ENCODE measurements around the gene MOGAT3. TPM values are rescaled to one million over a fixed set of nuclear protein-coding genes. Genes with fewer than 3 reads are reported as not detected.

Gene MOGAT3
- total and polyA plus RNA-seq, 9 of the 15 experiments (the other 6 are each of a cell fraction or from before 2014, with no cell fraction given): 0.07 to 0.17 (median 0.13) TPM; not detected in 6

DNA sequence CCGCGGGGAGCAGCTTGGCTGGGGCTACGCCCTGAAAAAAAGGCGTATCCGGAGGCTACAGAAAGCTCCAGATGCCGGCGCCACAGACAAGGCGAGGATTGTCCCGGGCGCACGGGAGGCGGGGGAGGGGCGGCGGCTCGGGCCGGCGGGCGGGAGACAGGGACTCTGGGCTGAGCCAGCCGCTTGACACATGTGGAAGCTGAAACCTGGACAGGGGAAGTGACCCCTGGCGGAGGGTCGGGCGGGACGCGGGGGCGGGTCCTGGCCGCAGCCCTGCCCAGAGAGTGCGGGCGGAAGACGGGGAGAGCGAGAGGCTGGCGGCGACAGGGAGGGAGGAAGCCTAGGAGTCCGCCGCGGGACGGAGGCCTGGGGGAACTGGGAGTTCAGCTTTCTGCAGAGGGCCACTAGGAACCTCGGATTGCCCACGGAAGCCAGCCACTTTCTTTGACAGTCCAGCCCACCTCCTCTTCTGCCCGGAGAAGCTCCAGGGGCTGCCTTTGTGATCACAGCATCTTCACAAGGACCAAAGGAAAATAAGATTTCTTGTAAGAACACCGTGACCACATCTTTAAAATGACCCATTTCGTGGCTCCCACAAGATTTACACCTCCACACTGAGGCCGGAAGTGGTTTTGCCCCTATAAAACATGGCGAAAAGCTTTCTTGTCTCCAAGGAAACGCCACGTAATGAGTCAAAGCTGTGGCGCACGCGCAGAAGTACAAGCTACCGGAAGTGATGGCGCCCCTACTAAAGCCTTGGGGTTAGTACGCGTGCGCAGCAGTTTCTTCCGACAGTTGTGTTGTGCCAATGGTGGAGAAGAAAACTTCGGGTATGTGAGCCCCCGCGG lies 16.8 kb upstream of the MOGAT3 start, which contains the start of the genes PLOD3 and ZNHIT1 (continued):
- TF ChIP-seq FOXP1 (CRISPR knock-in tag; IDR thresholded peaks at IDR 0.05) (no peak), POLR2G (IDR thresholded peaks at IDR 0.05; ENCODE audit: low read depth, low read length) (peak; percentile 89), POU5F1 (IDR thresholded peaks at IDR 0.05; ENCODE audit: borderline replicate concordance, low read depth, low read length, partially characterized antibody) (no peak), FOXK1 (CRISPR knock-in tag; IDR thresholded peaks at IDR 0.05; ENCODE audit: borderline replicate concordance) (no peak), VEZF1 (CRISPR knock-in tag; IDR thresholded peaks at IDR 0.05) (peak; percentile 83), ZNF316 (IDR thresholded peaks at IDR 0.05) (peak; percentile 42; the same call in 1 of the 2 replicates), HDAC3 (IDR thresholded peaks at IDR 0.05; ENCODE audit: borderline replicate concordance, partially characterized antibody) (no peak), CREB1 (IDR thresholded peaks at IDR 0.05) (peak; percentile 45; the same call in 1 of the 2 replicates), CREB1 (CRISPR knock-in tag; IDR thresholded peaks at IDR 0.05) (peak; percentile 11), CBFA2T3 (IDR thresholded peaks at IDR 0.05) (peak; percentile 36; the same call in 1 of the 2 replicates), NFATC3 (IDR thresholded peaks at IDR 0.05) (no peak), PHB2 (IDR thresholded peaks at IDR 0.05; ENCODE audit: low read depth) (no peak), RBFOX2 (IDR thresholded peaks at IDR 0.05; ENCODE audit: low read depth, low read length) (peak; percentile 83), DPF2 (IDR thresholded peaks at IDR 0.05) (no peak), SPI1 (IDR thresholded peaks at IDR 0.05; ENCODE audit: borderline replicate concordance, low read depth, low read length) (peak; percentile 69; the same call in 1 of the 2 replicates)
- TF ChIP-seq, protein P1, sequence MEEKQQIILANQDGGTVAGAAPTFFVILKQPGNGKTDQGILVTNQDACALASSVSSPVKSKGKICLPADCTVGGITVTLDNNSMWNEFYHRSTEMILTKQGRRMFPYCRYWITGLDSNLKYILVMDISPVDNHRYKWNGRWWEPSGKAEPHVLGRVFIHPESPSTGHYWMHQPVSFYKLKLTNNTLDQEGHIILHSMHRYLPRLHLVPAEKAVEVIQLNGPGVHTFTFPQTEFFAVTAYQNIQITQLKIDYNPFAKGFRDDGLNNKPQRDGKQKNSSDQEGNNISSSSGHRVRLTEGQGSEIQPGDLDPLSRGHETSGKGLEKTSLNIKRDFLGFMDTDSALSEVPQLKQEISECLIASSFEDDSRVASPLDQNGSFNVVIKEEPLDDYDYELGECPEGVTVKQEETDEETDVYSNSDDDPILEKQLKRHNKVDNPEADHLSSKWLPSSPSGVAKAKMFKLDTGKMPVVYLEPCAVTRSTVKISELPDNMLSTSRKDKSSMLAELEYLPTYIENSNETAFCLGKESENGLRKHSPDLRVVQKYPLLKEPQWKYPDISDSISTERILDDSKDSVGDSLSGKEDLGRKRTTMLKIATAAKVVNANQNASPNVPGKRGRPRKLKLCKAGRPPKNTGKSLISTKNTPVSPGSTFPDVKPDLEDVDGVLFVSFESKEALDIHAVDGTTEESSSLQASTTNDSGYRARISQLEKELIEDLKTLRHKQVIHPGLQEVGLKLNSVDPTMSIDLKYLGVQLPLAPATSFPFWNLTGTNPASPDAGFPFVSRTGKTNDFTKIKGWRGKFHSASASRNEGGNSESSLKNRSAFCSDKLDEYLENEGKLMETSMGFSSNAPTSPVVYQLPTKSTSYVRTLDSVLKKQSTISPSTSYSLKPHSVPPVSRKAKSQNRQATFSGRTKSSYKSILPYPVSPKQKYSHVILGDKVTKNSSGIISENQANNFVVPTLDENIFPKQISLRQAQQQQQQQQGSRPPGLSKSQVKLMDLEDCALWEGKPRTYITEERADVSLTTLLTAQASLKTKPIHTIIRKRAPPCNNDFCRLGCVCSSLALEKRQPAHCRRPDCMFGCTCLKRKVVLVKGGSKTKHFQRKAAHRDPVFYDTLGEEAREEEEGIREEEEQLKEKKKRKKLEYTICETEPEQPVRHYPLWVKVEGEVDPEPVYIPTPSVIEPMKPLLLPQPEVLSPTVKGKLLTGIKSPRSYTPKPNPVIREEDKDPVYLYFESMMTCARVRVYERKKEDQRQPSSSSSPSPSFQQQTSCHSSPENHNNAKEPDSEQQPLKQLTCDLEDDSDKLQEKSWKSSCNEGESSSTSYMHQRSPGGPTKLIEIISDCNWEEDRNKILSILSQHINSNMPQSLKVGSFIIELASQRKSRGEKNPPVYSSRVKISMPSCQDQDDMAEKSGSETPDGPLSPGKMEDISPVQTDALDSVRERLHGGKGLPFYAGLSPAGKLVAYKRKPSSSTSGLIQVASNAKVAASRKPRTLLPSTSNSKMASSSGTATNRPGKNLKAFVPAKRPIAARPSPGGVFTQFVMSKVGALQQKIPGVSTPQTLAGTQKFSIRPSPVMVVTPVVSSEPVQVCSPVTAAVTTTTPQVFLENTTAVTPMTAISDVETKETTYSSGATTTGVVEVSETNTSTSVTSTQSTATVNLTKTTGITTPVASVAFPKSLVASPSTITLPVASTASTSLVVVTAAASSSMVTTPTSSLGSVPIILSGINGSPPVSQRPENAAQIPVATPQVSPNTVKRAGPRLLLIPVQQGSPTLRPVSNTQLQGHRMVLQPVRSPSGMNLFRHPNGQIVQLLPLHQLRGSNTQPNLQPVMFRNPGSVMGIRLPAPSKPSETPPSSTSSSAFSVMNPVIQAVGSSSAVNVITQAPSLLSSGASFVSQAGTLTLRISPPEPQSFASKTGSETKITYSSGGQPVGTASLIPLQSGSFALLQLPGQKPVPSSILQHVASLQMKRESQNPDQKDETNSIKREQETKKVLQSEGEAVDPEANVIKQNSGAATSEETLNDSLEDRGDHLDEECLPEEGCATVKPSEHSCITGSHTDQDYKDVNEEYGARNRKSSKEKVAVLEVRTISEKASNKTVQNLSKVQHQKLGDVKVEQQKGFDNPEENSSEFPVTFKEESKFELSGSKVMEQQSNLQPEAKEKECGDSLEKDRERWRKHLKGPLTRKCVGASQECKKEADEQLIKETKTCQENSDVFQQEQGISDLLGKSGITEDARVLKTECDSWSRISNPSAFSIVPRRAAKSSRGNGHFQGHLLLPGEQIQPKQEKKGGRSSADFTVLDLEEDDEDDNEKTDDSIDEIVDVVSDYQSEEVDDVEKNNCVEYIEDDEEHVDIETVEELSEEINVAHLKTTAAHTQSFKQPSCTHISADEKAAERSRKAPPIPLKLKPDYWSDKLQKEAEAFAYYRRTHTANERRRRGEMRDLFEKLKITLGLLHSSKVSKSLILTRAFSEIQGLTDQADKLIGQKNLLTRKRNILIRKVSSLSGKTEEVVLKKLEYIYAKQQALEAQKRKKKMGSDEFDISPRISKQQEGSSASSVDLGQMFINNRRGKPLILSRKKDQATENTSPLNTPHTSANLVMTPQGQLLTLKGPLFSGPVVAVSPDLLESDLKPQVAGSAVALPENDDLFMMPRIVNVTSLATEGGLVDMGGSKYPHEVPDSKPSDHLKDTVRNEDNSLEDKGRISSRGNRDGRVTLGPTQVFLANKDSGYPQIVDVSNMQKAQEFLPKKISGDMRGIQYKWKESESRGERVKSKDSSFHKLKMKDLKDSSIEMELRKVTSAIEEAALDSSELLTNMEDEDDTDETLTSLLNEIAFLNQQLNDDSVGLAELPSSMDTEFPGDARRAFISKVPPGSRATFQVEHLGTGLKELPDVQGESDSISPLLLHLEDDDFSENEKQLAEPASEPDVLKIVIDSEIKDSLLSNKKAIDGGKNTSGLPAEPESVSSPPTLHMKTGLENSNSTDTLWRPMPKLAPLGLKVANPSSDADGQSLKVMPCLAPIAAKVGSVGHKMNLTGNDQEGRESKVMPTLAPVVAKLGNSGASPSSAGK (IDR thresholded peaks at IDR 0.05): no peak

Measured in K562 (cell line).